SK-N-SH treated with all-trans-retinoic acid at 6 μM for 48 hours (cell line): ENCODE data around the gene ZNF692.

ENCODE experiments used
- ARNTL ChIP-seq: fragments of 450-650 bp; formaldehyde crosslinking; IDR thresholded peaks from 2 replicates; pipeline ENCODE4 v1.5.0; 2020; ENCODE audit warnings: low read depth, mild to moderate bottlenecking, moderate library complexity, borderline replicate concordance
- OSR1 ChIP-seq: fragments of 250-450 bp; sonication (Bioruptor Pico); IDR thresholded peaks from 2 replicates; pipeline ENCODE4 v1.8.0; 2022; ENCODE audit warnings: moderate library complexity, mild to moderate bottlenecking, inconsistent platforms
- POU6F1 ChIP-seq: fragments of 250-450 bp; sonication (Bioruptor Pico); IDR thresholded peaks from 2 replicates; pipeline ENCODE4 v1.8.0; 2021; ENCODE audit warnings: low read depth, mild to moderate bottlenecking, moderate library complexity, borderline replicate concordance

DNA sequence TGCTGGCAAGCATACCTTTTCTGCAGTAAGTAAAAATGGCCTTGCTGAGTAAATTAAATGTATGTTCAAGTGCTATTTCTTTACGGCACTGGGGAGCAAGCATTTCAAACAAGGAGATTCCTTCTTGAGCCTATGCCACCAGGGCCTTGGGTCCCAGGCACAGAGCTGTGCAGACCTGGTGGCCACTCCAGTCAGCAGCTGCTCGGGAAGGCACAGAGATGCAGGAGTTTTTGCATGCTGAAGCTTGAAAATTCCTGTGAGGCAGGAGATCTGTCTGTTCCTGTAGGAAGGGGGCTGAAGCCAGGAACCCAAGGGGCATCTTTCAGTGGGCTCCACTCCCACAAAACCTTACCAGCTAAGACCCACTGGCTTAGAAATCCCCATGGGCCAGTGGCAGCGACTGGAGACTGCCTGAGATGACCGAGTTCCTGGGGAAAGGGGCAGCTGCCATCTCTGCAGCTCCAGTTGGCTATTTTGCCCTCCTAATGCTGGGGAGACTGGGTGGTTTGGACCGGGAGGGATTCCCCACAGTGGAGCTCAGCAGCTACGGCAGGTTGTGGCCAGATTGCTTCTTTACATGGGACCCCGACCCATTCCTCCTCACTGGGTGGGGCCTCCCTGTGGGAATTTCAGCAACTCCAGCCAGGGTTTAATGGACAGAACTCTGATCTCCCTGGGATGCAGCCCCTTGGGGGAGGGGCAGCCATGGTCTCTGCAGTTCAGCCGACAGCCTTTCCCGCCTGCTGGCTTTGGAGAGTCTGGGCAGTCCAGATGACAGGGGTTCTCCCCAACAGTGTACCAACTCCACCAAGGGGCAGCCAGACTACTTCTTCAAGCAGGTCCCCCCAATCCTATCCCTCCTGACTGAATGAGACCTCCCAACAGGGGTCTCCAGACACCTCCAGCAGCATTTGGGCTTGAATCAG is 38.8 kb upstream of the ZNF692 start:
- TF ChIP-seq ARNTL (no peak), POU6F1 (CRISPR knock-in tag) (no peak), OSR1 (CRISPR knock-in tag) (no peak)
